ENCODE data around the gene ZDBF2.
"Not testable (repeated sequence)": the region's sequence is repeated elsewhere in the genome, so short reads cannot be mapped to it uniquely, and the experiment has no call there.

ZDBF2 gene

GRCh38 chr2:206323486-206323885 is 49.0 kb downstream of the ZDBF2 start:
- no peak for DNase-seq (ENCODE audit: low read depth in 2 of 2)

GRCh38 chr2:206324869-206325268 is 50.4 kb downstream of the ZDBF2 start:
- no peak for DNase-seq (ENCODE audit: low read depth in 2 of 2)

- DNase-seq (ENCODE audit: low read depth in 2 of 2), result no peak
Measured at GRCh38 chr2:206328974-206329373, 54.5 kb downstream of the ZDBF2 start.

- DNase-seq (ENCODE audit: low read depth in 2 of 2), result no peak
Measured at GRCh38 chr2:206336861-206337260, 62.4 kb downstream of the ZDBF2 start.

GRCh38 chr2:206337956-206338355 is 63.5 kb downstream of the ZDBF2 start:
- no peak for DNase-seq (ENCODE audit: low read depth in 2 of 2)

- DNase-seq (ENCODE audit: low read depth in 2 of 2), result no peak
Measured at GRCh38 chr2:206341396-206341795, 66.9 kb downstream of the ZDBF2 start.

- no peak for DNase-seq (ENCODE audit: low read depth in 2 of 2)
Measured at GRCh38 chr2:206343144-206343543, 68.7 kb downstream of the ZDBF2 start.

- no peak for DNase-seq (ENCODE audit: low read depth in 2 of 2)
Measured at GRCh38 chr2:206343816-206344215, 69.4 kb downstream of the ZDBF2 start.

GRCh38 chr2:206345606-206346005 is 71.1 kb downstream of the ZDBF2 start:
- DNase-seq (ENCODE audit: low read depth in 2 of 2), result no peak

- no peak for DNase-seq (ENCODE audit: low read depth in 2 of 2)
Measured at GRCh38 chr2:206349375-206349774, 74.9 kb downstream of the ZDBF2 start.

- DNase-seq (ENCODE audit: low read depth in 2 of 2), result no peak
Measured at GRCh38 chr2:206352571-206352970, 78.1 kb downstream of the ZDBF2 start.

GRCh38 chr2:206353685-206354084 is 79.2 kb downstream of the ZDBF2 start:
- DNase-seq (ENCODE audit: low read depth in 2 of 2), result no peak

GRCh38 chr2:206354129-206354528 is 79.7 kb downstream of the ZDBF2 start:
- DNase-seq (ENCODE audit: low read depth in 2 of 2), result no peak

- not testable (repeated sequence) for DNase-seq (ENCODE audit: low read depth in 2 of 2)
Measured at GRCh38 chr2:206356840-206357239, 82.4 kb downstream of the ZDBF2 start.

GRCh38 chr2:206360840-206361239 is 86.4 kb downstream of the ZDBF2 start:
- not testable (repeated sequence) for DNase-seq (ENCODE audit: low read depth in 2 of 2)

- peak in 1 of 2 donors; percentile 2 for DNase-seq (ENCODE audit: low read depth in 2 of 2)
Measured at GRCh38 chr2:206361407-206362045, 87.1 kb downstream of the ZDBF2 start.

All from stimulated activated CD8-positive, alpha-beta memory T cell treated with anti-CD3 and anti-CD28 coated beads, Interleukin-15, amount 100 ng/mL, for 48 hours (primary cell).